ENCODE data around the gene NT5C1A.

NT5C1A gene

GRCh38 chr1:39662861-39663260 is 9.0 kb downstream of the NT5C1A start:
- TF ChIP-seq CTCF (IDR thresholded peaks at IDR 0.05; ENCODE audit: borderline replicate concordance, control extremely low read depth, extremely low read depth, insufficient read depth, missing control alignments) = no peak
- in situ Hi-C loops (cut with MboI; ENCODE audit: low sequenced_read_pairs, unreplicated experiment) = no loop called here
- DNase-seq (ENCODE audit: low spot score) = no peak

- no peak for TF ChIP-seq CTCF (IDR thresholded peaks at IDR 0.05; ENCODE audit: borderline replicate concordance, control extremely low read depth, extremely low read depth, insufficient read depth, missing control alignments)
- in situ Hi-C loops (cut with MboI; ENCODE audit: low sequenced_read_pairs, unreplicated experiment) = no loop called here
- no peak for DNase-seq (ENCODE audit: low spot score)
Observed at GRCh38 chr1:39659538-39659937, 12.4 kb downstream of the NT5C1A start.

- TF ChIP-seq CTCF (IDR thresholded peaks at IDR 0.05; ENCODE audit: borderline replicate concordance, control extremely low read depth, extremely low read depth, insufficient read depth, missing control alignments) = no peak
- in situ Hi-C loops (cut with MboI; ENCODE audit: low sequenced_read_pairs, unreplicated experiment) = no loop called here
- DNase-seq (ENCODE audit: low spot score) = no peak
Observed at GRCh38 chr1:39659110-39659509, 12.8 kb downstream of the NT5C1A start.

GRCh38 chr1:39657923-39658485 is 13.9 kb downstream of the NT5C1A start:
- in situ Hi-C loops (cut with MboI; ENCODE audit: low sequenced_read_pairs, unreplicated experiment) = no loop called here
- peak; percentile 76 for DNase-seq (ENCODE audit: low spot score)
- TF ChIP-seq CTCF (IDR thresholded peaks at IDR 0.05; ENCODE audit: borderline replicate concordance, control extremely low read depth, extremely low read depth, insufficient read depth, missing control alignments) = peak; percentile 76

DNA sequence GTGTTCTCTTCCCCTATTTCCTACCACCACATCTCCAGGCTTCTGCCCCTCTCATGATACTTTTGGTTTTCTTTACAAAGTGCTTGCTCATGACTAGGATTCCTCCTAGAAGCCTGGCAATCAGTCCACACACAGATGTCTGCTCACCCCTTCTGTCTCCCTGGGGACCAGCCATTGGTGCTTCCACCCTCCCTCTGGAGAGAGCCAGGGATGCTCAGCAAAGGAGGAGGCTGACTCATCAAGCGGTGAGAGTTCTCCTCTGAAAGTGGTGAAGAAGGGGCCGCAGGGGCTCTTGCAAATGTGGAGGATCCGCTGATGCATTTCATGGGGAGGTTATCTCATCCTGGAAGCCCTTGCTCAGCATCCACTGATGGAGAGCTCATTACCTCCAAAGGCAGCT is 14.5 kb downstream of the NT5C1A start:
- in situ Hi-C loops (cut with MboI; ENCODE audit: low sequenced_read_pairs, unreplicated experiment) = no loop called here
- DNase-seq (ENCODE audit: low spot score) = no peak

DNA sequence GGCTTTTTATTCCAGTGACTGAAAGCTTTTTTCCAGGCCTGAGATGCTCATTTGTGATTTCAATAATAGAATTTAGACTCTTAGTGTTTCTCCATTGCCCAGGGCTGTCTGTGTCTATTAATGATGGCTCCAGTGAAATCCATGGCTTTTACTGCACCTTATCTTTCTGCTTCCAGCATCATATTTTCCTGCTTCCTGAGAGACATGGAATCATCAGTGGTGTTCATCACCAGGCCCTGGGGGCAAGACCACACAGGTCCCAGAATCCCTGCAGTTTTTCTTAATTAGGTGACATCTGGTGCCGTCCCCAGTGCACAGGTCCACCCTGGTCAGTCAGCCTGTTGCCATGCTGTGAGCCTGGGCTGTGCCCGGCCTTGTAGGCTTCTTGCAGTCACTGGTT is 15.5 kb downstream of the NT5C1A start:
- DNase-seq (ENCODE audit: low spot score) = no peak
- TF ChIP-seq CTCF (IDR thresholded peaks at IDR 0.05; ENCODE audit: borderline replicate concordance, control extremely low read depth, extremely low read depth, insufficient read depth, missing control alignments) = no peak
- in situ Hi-C loops (cut with MboI; ENCODE audit: low sequenced_read_pairs, unreplicated experiment) = no loop called here

More for the DNA sequence above, 14.5 kb downstream of the NT5C1A start:
- no peak for TF ChIP-seq CTCF (IDR thresholded peaks at IDR 0.05; ENCODE audit: borderline replicate concordance, control extremely low read depth, extremely low read depth, insufficient read depth, missing control alignments)
